Stimulated activated CD8-positive, alpha-beta memory T cell treated with anti-CD3 and anti-CD28 coated beads, Interleukin-12 subunit alpha, Interleukin-12 subunit beta, amount 100 ng/mL, for 1 hour (primary cell): ENCODE data around the gene MAPK11.

Experiments
- DNase-seq: peaks from one replicate; pipeline ENCODE4 v3.0.0-alpha.2; 2020; ENCODE audit warnings: low read depth

Gene MAPK11

DNA sequence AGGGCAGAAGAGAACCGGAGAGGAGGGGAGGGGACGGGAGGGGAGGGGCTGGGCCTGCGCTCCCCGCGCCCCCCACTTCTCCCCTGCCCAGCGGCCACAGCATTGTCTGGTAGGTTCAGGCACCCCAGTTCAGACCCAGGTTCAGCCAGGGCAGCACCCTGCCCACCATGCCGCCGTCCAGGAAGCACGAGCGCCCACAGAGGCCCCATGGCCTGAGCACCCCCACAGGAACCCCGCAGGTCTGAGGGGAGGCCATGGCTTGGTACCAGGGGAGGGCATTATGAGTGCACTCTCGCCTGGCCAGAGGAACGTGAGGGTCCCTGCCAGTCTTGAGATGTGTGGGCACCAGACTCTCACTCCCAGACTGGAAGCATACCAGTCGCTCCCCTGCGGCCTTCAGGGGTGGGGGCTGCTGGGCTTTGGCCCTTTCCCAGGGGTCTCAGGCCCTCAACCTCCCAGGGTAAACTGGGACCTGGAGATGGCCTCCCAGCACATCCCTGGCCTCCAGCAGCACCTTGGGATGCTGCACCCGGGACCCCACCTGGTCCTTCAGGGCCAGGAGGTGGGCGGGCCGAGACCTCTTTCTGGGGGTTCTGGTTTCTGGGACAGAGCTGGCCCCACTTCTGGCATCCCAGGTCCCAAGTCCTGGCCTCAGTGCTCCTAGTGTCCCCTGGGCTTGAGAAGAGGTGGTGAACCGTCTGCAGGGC lies 37.9 kb upstream of the MAPK11 start:
- DNase-seq = no peak

DNA sequence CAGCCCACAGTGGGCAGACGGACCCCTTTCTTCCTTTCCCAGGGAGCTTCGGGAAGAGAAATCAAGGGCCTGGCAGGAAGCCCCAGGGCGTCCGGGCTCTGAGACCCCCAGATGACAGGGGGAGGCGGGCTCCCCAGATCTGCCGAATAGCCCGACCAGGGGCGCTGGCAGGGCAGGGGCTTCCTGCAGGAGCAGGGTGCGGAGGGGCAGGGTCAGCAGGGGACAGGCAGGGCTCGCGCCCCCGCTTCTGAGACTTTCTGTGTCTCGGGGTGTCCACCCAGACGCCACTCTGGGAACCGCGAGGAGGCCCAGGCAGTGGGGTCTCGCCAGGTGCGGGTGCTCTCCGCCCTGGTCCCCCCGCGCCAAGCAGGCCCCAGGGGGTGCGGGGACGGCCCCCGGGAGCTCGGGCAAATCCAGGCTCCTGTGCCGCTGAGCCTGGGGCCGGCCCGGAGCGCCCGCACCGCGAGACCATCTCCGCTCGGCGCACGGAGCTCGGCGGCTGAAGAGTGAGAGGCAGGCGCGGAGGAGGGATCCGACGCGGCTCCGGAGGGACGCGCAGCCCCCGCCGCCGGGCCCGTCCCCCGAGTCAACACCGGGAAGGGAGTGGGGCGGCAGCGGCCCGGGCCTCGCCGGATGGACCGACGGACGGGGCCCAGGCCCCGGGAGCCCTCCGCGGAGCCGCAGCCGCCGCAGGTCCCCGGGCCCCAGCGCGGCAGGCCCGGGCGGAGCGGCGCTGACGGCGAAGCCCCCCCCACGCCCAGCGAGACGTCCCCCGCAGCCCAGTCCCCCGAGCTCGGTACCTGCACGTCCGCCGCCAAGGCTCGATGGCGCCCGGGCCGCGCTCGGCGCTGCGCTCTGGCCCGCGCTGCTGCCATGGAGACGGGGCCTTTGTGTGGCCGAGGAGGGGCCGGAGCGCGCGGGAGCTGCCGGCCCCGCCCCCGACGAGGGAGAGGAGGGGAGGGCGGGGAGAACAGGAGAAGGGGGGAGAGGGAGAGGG lies 36.9 kb upstream of the MAPK11 start, which contains the start of gene PLXNB2:
PLXNB2 (minus strand) TSS at position 894 of the 997 bp plus-strand sequence. CDS start 17,062 bp downstream, outside the sequence.
- no peak for DNase-seq

DNA sequence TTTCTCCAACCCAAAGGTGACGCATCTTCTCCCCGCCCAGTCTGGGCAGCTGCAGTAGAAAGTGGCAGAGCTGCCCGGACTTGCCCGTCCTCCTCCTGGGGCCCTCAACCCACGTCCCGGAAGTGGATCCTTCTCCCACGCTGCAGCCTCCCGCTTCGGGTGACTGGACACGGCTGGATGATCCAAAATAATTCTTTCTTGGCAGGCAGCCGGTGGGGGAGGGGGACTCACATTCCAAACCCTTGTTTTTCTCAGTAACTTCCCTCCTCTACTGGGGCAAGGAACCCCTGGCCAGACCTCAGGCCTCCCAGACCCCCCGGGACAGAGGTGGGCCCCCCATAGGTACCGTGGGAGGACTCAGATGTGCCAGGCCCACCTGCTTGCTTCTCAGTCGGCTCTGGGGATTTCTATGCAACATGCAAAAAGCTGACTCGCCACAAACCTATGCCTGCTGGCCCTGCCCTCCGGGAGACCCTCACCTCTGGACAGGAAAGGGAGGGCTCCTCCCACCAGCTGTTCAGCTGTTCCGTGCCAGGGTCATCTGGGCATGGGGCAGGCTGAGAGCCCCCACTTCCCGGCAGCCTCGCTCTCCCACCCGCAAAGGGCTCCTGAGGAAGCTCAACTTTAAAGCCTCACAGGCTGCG lies 35.9 kb upstream of the MAPK11 start:
- DNase-seq = no peak

DNA sequence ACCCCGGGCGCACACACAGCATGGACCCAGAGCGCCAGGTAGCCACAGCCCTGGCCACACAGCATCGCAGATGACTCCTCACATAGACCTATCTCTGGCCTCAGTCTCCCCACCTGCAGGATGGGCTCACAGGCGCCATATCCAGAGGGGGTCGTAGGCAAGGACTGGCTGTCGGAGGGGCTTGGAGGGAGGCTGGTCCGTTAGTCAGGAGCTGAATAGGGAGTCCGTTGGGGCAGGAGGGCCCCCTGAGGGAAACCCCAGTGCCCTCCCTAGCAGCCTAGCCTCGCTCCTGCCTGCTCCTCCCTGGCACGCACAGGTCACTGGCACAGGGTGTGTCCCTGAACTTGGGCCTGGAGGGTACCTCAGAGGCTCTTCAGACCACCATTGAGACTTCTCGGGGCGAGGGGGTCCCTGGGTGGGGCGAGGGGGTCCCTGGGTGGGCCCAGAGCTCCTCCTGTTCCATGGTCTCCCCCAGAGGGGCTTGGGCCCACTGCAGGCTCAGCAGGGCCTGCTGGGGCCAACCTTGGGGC lies 35.3 kb upstream of the MAPK11 start:
- DNase-seq = no peak

- DNase-seq = no peak
Observed at GRCh38 chr22:50304528-50305392, 34.6 kb upstream of the MAPK11 start.

DNA sequence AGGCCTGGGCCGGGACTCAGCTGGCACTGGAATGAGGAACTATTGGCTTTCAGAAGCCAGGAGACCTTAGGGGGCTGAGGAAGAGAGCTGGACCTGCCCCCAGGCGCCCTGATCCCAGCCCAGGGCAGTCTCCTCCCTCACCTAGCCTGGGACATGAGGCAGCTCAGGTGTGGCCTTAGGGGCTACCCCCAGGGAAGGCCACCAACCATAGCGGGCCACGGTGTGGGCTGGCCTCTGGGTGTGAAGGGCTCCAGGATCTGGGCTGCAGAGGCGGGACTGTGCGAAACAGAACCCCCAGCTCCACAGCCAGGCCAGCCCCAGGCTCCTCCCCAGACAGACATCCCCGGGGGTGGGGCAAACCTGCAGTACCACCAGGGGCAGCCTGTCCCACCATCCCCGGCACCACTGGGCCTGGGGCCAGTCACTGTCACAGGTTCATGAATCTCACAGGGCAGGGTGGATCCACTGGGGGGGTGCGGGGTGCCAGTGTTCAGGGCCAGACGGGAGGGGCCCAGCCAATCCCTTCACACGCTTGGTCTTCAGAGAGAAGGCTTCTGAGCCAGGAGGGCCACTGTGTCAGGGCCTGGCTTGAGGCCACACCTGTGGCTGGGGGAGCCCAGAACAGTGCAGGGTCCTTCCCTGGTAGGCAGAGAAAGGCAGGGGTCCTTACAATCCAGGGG lies 33.8 kb upstream of the MAPK11 start:
- DNase-seq = no peak

GRCh38 chr22:50303515-50303847 lies 33.3 kb upstream of the MAPK11 start:
- DNase-seq = no peak

GRCh38 chr22:50302564-50302963 lies 32.4 kb upstream of the MAPK11 start:
- no peak for DNase-seq

GRCh38 chr22:50302041-50302541 lies 31.9 kb upstream of the MAPK11 start:
- no peak for DNase-seq

- no peak for DNase-seq
Observed at GRCh38 chr22:50301581-50301991, 31.4 kb upstream of the MAPK11 start.

DNA sequence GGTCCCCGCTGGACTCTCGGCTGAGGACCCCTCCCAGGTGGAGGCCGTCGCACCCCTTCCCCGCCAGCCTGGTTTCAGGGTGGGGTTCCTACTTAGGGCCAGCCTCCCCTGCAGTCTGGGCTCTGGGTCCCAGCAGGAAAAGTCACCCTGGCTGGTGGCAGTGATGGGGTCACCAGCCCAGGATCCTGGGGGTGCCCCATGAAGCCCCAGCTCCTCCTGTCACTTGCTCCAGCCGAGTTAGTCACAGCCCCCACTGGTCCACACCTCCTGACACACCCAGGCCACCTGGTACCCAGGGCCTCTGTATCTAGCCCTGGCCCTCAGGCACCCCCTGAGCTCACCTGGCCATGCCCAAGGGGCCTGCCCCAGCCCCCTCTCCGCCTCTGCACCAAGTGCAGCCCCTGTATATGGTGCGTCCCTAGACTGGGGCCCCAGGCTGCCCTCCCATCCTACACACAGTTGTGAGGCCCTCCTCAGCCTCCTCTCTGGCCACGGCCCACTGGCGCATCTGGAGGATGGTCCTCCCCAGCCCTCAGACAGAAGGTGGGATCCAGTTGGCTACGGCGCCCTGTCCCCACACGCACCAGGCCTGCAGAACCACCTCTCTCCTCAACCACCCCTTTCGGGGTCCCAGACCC lies 30.6 kb upstream of the MAPK11 start:
- DNase-seq = no peak

GRCh38 chr22:50299785-50300619 lies 29.8 kb upstream of the MAPK11 start:
- no peak for DNase-seq

- no peak for DNase-seq
Observed at GRCh38 chr22:50298937-50299784, 29.0 kb upstream of the MAPK11 start.

- DNase-seq = no peak
Observed at GRCh38 chr22:50298266-50298637, 28.1 kb upstream of the MAPK11 start.

GRCh38 chr22:50297510-50298265 lies 27.5 kb upstream of the MAPK11 start:
- DNase-seq = no peak

GRCh38 chr22:50296658-50297490 lies 26.7 kb upstream of the MAPK11 start:
- no peak for DNase-seq

GRCh38 chr22:50294319-50294656 lies 24.1 kb upstream of the MAPK11 start:
- DNase-seq = no peak
